Activated CD8-positive, alpha-beta memory T cell treated with anti-CD3 and anti-CD28 coated beads for 1 hour (primary cell): ENCODE data around the gene PTPRT.

Experiments used
- DNase-seq, 2 donors: peaks; one replicate each; pipeline ENCODE4 v3.0.0-alpha.2; 2020; ENCODE audit warnings: low read depth in 1 of 2; ENCODE audit errors: extremely low read depth in 1 of 2

The PTPRT gene

GRCh38 chr20:43189554-43190331 is at the start of gene PTPRT:
Gene PTPRT, minus strand, starts transcription at chr20:43189906. Its CDS starts 173 bp downstream, at chr20:43189733.
- DNase-seq, result no peak

GRCh38 chr20:43238833-43239232 is 49.1 kb upstream of the PTPRT start:
- DNase-seq, result no peak

- DNase-seq, result no peak
Observed at GRCh38 chr20:43238266-43238665, 48.6 kb upstream of the PTPRT start.

- DNase-seq, result no peak
Observed at GRCh38 chr20:43237651-43238168, 48.0 kb upstream of the PTPRT start.

- DNase-seq, result no peak
Observed at GRCh38 chr20:43235998-43236397, 46.3 kb upstream of the PTPRT start.

GRCh38 chr20:43231829-43232228 is 42.1 kb upstream of the PTPRT start:
- DNase-seq, result no peak

- no peak for DNase-seq
Observed at GRCh38 chr20:43229696-43230095, 40.0 kb upstream of the PTPRT start.

GRCh38 chr20:43220612-43221011 is 30.9 kb upstream of the PTPRT start:
- DNase-seq, result no peak

- no peak for DNase-seq
Observed at GRCh38 chr20:43210901-43211300, 21.2 kb upstream of the PTPRT start.

GRCh38 chr20:43209831-43210230 is 20.1 kb upstream of the PTPRT start:
- DNase-seq, result no peak

- DNase-seq, result no peak
Observed at GRCh38 chr20:43205699-43206098, 16.0 kb upstream of the PTPRT start.

- no peak for DNase-seq
Observed at GRCh38 chr20:43202100-43202499, 12.4 kb upstream of the PTPRT start.

GRCh38 chr20:43198607-43199006 is 8.9 kb upstream of the PTPRT start:
- DNase-seq, result no peak

GRCh38 chr20:43196243-43196642 is 6.5 kb upstream of the PTPRT start:
- no peak for DNase-seq

GRCh38 chr20:43194137-43194536 is 4.4 kb upstream of the PTPRT start:
- DNase-seq, result no peak

- DNase-seq, result no peak
Observed at GRCh38 chr20:43193443-43193842, 3.7 kb upstream of the PTPRT start.

GRCh38 chr20:43191946-43192863 is 2.5 kb upstream of the PTPRT start:
- DNase-seq, result no peak

GRCh38 chr20:43191143-43191542 is 1.4 kb upstream of the PTPRT start:
- no peak for DNase-seq

- DNase-seq, result no peak
Observed at GRCh38 chr20:43190332-43190953, 737 bp upstream of the PTPRT start.

GRCh38 chr20:43188861-43189553 is 699 bp downstream of the PTPRT start:
- DNase-seq, result no peak

GRCh38 chr20:43188234-43188653 is 1.5 kb downstream of the PTPRT start:
- no peak for DNase-seq
